GM21390 (cell line): Measurements from ENCODE around the gene SRXN1.

Experiments used
- ATAC-seq: cut with Tn5 transposase; IDR thresholded peaks from one replicate; pipeline ENCODE4 v1.9.1; 2021; ENCODE audit not compliant: unreplicated experiment

The SRXN1 gene

DNA sequence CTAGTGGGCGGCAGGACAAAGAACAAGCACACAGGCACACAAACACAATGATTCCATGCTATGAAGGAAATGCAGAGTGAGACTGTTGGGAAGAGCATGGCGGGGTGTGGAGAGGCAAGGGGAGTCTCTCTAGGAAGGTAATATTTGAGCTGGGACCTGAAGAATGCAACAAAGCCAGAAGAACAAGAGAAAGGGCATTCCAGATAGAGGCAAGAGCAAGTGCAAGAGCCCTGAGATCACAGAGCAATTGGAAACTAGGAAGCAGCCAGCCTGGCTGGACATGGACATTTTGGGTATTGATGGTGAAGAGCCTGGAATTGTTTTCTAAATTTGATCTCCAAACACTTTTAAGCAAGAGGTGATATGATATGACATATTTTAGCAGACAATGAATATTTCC is 15.4 kb downstream of the SRXN1 start:
- ATAC-seq: no peak

DNA sequence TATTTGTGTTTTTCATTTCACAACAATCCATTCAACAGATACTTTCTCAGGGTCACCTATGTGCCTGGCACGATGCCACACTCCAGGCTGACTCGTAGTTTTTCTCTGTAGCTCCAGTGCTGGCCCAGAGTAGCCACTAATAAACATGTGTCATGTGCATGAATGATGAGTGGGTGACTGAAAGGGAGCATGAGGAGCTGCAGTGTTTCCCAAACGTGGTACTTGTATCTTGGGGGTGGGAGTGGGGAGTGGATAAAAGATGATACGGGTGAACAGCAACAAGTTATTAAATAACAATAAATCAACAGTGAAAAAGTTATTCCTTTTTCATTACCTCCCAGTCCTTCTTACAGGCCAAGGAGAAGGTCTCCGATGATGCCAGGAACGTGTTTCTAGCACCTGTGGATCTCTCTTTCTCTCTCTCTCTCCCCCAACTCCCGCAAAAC is 17.1 kb downstream of the SRXN1 start:
- no peak for ATAC-seq

DNA sequence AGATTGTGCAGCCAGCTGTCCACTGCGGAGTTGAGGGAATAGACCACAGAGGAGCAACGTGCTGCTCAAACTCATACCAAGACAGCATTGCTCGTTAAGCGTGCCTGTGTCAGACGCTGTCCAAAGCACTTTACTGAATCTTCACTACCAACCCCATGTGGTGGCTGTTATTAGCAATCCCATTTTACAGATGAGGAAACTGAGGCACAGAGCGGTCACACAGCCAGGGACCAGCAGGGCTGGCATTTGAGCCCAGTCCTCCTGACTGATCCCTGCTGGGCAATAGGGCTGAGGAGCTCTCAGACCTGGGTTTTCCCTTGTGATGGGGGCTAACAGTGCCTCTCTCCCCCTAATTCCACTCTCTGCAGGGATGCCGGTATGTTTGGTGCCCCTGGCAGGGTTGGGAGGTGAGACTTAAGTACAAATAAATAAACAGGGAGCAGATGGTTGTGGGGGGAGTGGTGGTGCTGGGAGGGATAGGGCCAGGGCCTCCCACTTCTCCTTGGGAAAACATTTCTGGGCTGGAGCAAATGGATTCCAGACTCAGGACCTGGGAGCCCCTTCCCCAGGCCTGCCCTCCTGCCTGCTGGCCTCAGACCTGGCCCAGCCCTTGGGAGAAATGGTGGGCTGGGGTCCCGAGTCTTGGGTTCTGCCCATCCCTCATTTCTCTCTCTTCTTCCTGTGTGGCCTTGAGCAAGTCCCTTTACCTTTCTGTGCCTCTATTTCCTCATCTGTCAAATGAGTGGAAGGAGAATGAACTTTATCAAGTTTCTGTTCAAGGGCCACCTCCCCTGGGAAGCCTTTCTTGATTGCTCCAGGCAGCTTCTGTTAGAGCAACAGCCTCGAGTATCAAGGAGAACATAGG is 17.7 kb downstream of the SRXN1 start:
- ATAC-seq: no peak

DNA sequence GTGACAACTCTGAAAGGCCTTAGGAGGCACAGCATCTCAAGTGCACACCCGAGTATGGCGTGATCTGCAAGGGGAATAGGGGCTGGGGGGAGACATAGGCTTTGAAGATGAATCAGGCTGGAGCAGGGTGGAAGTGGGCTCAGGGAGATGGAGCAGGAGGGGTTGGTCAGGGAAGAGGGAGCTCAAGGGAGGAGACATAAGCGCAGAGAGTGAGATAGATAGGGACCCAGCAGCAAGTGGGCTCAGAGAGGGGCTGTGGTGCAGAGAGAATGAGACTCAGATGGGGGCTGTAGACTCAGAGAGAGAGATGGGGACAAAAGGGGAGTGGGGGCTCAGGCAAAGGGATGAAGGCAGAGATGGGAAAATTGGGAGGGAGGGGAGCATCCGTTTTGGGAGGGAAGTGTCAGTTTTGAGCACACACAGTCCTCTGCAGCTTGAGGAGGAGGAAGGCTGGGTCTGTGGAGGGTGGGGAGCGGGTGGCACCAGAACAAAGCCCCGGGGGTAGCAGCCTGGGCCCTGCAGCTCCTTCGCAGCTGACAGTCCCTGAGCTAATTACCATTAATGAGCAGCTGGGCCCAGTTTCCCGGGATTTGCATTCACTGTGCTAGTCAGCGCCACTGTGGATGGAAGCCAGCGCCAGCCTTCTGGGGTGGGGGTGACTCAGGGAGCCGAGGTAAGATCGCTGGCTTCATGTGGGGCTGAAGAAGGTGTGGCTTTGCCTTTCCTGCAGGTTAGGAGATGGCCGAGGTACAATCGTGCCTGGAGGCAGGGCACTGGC is 18.7 kb downstream of the SRXN1 start:
- no peak for ATAC-seq

DNA sequence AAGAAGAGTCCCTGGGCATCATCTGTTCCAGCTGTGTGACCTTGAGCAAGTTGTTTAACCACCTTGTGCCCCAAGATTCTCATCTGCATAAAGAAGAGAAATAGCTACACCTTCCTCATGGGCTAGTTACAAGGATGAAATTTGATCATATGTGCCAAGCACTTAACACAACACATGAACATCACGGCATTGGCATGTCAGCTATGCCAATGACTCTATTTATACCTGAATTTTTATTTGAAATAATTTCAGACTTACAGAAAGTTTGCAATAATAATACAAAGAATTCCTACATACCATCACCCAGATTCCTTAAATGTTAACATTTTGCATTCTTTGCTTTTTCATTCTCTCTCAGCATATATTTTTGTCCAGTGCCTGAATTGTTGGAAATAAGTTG is 21.9 kb downstream of the SRXN1 start:
- no peak for ATAC-seq

DNA sequence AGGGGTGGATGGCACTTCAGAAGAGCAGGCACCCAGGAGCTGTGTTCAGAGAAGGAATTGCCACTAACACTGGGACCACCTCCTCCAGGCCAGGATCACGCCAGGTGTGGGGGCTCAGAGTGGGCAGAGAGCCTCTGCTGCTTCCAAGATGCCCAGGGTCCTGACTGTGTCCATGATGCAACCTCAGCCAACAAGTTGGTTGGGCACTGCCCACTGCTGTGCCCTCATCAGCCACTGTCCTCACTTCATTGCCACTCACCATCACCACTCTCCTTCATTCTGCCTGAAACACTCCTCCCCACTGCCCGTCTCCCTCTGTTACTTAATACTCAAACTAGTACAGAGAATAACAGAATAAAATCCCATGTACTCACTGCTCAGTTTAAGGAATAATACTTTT is 26.4 kb downstream of the SRXN1 start:
- no peak for ATAC-seq

DNA sequence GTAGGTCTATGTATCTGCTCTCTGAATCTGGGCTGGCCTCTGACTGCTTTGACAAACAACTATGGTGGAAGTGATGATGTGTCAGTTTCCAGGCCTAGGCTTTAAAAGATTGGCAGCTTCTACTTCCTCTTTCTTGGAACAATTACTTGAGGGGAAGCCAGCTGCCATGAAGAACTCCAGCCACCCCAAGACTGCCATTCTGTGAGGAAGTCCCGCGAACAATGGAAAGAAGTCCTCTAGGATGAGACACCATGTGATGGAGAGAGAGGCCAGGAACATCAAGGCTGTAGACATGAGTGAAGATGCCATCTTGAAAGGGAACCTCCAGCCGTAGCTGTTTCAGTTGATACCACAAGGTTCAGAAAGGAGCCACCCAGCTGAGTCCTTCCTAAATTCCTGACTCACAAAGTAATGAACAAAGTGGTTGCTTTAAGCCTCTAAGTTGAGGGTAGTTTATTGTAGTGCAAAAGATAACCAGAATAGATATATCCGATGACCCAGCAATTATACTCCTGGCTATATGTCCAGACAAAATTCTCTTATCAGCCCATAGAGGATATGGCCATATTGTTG is 27.6 kb downstream of the SRXN1 start:
- ATAC-seq: no peak

DNA sequence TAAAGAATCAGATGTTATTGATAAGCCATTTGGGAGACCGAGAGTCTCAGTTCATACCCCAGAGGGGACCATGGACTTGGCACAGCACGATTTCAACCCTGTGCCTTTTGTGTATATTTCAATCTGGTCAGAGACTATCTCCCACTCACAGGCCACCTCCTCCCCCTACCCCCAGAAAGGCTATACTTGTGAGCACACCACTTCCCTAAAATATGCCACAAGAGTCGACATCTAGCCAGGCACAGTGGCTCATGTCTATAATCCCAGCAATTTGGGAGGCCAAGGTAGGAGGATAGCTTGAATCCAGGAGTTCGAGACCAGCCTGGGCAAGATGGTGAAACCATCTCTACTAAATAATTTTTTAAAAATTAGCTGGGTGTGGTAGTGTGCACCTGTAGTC is 29.3 kb downstream of the SRXN1 start:
- no peak for ATAC-seq

DNA sequence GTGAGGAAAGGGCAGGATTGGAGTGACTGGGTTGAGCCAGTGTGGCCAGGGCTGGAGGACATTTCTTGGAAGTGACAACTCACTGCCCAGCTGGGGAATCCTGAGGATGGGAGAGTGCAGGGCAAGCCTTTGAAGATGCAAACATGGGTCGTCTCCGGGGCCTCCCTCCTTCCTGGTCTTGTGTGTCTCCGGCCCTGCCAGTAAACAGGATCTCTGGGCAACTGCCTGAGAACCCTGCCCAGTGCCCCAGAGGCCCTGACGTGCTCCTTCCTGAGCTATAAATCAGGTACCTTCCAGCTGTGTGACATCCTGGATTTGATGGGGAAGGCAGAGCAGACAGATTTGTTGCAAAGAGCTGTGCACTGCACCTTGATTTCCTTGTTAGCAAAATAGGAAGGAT is 30.0 kb downstream of the SRXN1 start:
- no peak for ATAC-seq

DNA sequence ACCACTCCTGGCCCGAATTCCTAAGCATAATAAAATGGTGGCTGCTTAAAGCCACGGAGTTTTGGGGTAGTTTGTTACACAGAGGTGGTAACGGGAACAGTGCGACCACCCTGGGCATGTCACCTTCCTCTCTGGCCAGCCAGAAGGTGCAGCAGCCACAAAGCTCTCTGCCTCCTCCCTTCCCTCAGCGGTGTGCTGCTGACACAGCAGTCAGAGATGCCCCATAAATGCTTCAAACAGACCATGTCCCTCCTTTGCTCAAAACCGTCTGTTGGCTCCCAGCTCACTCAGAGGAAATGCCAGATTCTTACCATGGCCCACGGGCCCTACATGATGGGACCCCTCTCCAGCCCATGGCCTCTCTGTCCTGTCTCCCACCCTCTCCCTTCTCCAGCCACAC is 30.8 kb downstream of the SRXN1 start:
- ATAC-seq: no peak

DNA sequence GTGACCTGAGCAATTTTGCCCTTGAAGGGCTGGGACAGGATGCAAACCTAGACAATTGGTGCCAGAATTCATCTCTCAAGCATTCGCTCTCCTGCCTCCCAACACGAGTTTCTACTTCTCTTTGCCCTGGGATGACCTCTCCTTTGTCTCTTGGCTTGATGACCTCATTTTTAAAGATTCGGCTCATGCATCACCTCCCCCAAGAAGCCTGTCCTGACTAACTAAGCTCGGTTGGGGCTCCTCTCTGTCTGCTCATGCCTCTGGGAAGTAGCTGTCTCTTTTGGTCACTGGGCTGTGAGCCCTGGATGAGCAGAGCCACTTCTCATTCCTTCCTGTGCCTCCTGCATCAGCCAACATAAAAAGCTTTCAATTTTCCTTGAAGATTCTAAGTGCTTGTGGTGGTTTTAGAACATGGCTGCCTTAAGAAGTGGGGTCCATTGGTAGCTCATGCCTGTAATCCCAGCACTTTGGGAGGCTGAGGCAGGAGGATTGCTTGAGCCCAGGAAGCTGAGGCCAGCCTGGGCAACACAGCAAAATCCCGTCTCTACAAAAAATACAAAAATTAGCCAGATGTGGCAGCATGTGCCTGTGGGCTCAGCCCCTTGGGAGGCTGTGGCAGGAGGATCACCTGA is 31.8 kb downstream of the SRXN1 start:
- ATAC-seq: no peak

DNA sequence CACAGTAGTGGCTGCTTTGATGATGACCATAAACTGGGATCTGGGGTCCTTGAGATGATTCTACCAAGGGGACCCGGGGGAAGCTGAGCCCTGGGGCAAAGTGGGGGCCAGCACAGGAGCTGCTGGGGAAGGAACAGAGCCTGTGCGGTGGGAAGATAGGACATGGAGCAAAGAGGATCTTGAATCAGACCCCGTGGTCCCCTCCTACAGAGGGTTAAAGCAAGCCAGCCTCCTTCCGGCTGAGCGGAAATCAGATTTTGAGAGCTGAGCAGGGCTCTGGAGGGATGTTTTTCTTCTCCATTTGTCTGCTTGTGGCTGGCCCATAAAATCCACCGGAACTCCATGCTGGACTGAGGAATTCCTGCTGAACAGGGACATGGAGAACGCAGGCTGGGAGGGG is 32.8 kb downstream of the SRXN1 start:
- ATAC-seq: no peak

DNA sequence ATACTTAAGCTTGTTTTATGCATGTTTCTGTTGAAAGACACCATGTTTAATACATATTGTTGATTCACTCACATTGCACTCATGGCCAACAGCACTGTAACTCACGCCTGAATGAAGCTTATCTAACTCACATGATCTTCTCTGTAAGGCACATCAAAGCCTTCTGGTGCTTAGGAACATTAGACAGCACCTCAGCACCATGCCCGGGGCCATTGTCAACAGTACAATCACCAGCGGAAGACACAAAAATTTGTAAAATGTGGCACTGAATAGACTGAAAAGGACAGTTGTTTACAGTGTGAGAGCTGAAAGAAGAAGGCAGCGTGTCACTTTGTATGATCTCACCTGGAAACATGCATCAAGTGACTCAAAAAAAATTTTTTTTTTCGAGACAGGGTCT is 34.0 kb downstream of the SRXN1 start:
- no peak for ATAC-seq

DNA sequence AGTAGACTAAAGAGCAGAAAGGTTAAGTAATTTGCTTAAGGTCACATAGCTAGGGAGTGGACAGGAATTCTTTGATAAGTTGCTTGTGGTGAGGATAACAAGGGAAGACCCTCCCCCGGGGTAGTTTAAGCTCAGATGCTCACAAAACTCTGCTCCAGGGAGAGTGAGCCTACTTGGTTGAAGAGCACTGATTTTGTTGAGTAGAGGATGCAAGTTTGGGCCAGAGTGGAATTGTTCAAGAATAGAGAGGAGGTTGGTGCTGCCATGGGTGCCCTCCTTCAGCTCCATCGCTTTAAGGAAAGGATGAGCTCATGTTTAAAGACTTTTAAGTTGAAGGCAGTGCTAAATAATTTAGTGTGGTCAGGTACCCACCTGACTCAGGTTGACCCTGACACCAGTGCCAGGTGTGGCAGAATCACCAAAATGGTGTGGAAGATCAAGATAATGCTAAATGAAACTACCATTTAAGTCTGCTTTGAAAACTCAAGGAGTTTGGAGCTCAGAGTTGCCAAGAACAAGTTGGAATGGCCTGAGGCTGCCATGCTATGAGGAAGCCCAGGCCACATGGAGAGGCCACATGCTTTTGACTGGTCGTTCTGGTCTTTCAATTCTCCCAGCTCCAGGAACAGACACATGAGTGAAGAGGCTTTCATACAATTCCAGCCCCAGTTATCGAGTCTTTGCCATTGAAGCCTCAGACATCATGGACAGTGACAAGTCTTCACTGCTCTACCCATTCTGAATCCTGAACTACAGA is 34.9 kb downstream of the SRXN1 start:
- ATAC-seq: no peak

DNA sequence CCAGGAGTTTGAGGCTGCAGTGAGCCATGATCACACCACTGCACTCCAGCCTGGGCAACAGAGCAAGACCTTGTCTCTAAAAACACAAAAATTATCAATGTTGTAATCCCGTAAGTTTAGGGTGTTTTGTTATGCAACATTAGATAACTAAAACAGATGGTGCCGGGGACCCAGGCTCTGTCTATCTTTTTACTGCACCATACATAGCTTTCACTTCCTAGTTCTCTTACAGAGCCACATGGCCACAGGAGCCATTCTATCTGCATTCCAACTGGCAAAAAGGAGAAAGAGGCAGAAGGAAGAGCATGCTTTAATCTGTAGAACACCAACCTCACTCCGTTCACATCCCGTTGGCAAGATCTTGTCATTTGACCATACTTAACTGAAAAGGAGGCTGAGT is 37.5 kb downstream of the SRXN1 start:
- ATAC-seq: no peak

DNA sequence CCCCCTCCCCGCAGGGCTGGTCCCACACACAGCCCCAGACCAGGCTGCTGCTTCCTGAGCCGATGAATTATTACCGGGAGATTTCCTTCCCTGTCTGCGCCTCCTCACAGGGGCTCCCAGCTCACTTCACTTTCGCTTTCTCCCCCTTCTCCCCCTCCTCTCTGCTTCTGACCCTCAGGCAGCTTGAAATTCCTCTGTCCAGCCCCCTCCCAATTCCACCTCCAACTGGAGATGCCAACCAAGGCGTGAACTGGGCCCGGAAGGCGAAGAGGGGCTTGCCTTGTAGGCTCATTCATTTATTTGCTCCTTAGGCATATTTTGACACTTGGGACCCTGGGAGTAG is 41.2 kb downstream of the SRXN1 start:
- ATAC-seq: no peak

DNA sequence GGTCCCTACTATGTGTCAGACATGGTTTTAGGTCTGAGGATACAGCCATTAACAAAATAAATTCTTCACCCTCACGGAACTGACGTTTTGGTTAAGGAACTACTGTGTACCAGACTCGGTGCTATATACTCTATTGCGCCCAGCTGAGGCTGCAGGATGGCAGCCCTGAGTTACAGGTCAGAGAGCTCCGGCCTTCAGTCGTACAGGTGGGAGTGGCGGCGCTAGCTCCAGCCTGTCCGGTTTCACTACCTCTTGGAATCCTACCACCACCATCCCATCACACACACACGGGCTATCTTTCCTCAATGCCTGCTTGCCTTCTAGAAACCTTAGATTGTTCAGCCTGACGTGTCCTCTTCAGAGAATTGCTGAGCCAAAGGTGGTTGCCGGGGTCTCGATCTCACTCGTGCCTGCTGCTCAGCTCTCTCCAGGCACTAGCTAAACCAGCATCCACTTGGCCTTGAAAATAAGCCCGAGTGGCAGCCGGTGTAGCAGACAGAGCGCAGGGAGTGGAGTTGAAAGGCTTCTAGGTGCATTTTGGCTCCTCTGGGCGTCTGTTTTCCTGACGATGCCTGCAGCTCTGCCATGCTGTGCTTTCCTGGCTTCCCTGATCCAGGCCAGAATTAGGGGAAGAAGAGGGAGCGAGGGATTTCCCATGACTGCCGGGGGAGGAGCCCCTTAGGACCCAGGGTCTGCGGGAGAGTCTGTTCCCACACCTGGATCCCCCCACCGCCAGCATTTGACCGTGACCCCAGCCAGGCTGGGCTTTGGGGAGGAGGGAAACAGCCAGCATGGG is 41.8 kb downstream of the SRXN1 start:
- no peak for ATAC-seq

DNA sequence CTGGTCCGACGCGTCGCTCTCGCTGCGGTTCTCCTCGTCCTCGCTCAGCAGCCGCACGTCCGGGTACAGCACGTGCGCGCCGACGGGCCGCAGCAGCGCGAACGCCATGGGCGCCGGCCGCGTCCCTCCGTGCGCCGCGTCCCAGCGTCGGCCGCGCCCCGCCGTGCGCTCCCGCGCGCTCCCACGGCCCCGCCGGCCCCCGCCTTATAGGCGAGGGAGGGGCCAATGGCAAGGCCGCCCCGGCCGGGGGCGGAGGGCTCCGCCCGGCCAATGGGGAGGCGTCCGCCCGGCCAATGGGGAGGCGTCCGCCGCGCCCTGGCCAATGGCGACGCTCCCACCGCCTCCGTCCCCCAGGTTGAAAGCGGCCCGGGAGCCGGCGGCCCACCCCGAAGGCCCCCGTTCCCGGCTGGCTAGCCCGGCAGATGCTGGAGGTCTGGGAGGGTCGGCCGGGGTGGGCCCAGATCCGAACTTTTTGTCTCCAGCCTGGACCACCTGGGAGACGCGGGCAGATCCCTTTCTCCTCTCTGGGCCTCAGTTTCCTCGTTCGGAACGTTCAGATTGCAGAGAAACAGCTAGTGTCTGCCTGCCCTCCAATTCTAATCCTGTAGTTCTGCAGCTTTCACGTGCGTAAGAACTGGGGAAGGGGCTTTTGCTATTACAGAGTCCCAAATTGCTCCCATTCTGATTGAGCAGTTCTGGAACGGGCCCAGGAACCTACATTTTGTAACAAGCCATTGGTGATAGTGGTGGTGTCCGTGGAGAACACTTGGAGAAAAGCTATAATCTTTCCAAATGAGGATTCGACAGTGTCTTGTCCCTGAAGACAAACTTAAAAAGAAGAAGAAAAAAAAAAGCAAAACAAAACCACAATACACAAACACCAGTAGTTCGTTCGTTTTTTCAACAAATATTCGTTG is 42.6 kb downstream of the SRXN1 start, which contains the start of gene TCF15:
Gene TCF15, minus strand, starts transcription at position 180 of the 917 bp plus-strand sequence. Its CDS starts 72 bp downstream, at position 108.
- ATAC-seq: no peak
